Bronchus fibroblast of lung (primary cell): ENCODE results near the gene HTT-AS. TPM values are rescaled to one million over a fixed set of nuclear protein-coding genes. Genes with fewer than 3 reads are reported as not detected.

Experiments
- total RNA-seq: library from RNA; depleted of rRNA; stranded (reverse); fragments of >200 nt; gene quantifications from 2 replicates; pipeline ENCODE4 v1.2.3, GENCODE V29; 2015

The HTT-AS gene
- not detected in 2 replicates for total RNA-seq

GRCh38 chr4:3074078-3074845, at the start of gene HTT-AS, which contains the start of gene HTT:
TSS of gene HTT-AS (minus strand) at chr4:3074538.
TSS of gene HTT (plus strand) at chr4:3074681. CDS start at chr4:3074826, 145 bp downstream.

Other genes with a start within 250 kb of the HTT-AS start
- 142 and 146 TPM in 2 replicates for gene ADD1, start 230.7 kb downstream of the HTT-AS start, total RNA-seq
- gene NOP14, start 111.1 kb downstream of the HTT-AS start, total RNA-seq, result 19.2 and 23.0 TPM in 2 replicates
- 1.6 and 2.0 TPM in 2 replicates for gene GRK4, start 111.0 kb downstream of the HTT-AS start, total RNA-seq
- gene HTT, start 143 bp upstream of the HTT-AS start, total RNA-seq, result 15.0 and 16.0 TPM in 2 replicates
- gene MSANTD1, start 174.6 kb upstream of the HTT-AS start, total RNA-seq, result 0.17 TPM in 1 of 2 replicates, not detected in the other
- gene RGS12, start 218.5 kb upstream of the HTT-AS start, total RNA-seq, result 10.1 and 10.9 TPM in 2 replicates